Right lung (tissue), 10 donors: Measurements from ENCODE around the gene CHST1. TPM values are rescaled to one million over a fixed set of nuclear protein-coding genes. Genes with fewer than 3 reads are reported as not detected.

Experiments
- DNase-seq, 2 donors: peaks; one replicate each; pipeline ENCODE4 v3.0.0-alpha.2; 2013
- long read RNA-seq, 8 donors: transcript quantifications; one replicate each; lab custom pipeline, GENCODE V29; 2026
- polyA plus RNA-seq, 5 donors: library from polyadenylated mRNA; unstranded; fragments of 120-200 nt; gene quantifications; one replicate each; pipeline versions ENCODE4 v1.2.1 to v1.2.3, GENCODE V29; 2013; ENCODE audit warnings: inconsistent platforms in 1 of 5, low replicate concordance in 1 of 5; ENCODE audit not compliant: insufficient read length in 5 of 5, insufficient read depth in 1 of 5

Gene CHST1, protein sequence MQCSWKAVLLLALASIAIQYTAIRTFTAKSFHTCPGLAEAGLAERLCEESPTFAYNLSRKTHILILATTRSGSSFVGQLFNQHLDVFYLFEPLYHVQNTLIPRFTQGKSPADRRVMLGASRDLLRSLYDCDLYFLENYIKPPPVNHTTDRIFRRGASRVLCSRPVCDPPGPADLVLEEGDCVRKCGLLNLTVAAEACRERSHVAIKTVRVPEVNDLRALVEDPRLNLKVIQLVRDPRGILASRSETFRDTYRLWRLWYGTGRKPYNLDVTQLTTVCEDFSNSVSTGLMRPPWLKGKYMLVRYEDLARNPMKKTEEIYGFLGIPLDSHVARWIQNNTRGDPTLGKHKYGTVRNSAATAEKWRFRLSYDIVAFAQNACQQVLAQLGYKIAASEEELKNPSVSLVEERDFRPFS
- 1 to 10 TPM; 4.2 to 7.3 (median 5.6) TPM for polyA plus RNA-seq
- long read RNA-seq, donor 1, partial matches to known transcripts: 0 of 2 reads
- long read RNA-seq, donor 1, other reads (novel, unspliced or antisense): 0 of 2 reads
- long read RNA-seq, donor 2, partial matches to known transcripts: 0 of 3 reads
- long read RNA-seq, donor 2, other reads (novel, unspliced or antisense): 0 of 3 reads
- long read RNA-seq, donor 3, partial matches to known transcripts: 0 of 2 reads
- long read RNA-seq, donor 3, other reads (novel, unspliced or antisense): 0 of 2 reads
- long read RNA-seq, donor 4, partial matches to known transcripts: 0 of 3 reads
- long read RNA-seq, donor 4, other reads (novel, unspliced or antisense): 0 of 3 reads
- long read RNA-seq, donor 5, partial matches to known transcripts: 0 of 3 reads
- long read RNA-seq, donor 5, other reads (novel, unspliced or antisense): 0 of 3 reads
- long read RNA-seq, donor 6, partial matches to known transcripts: 0 of 3 reads
- long read RNA-seq, donor 6, other reads (novel, unspliced or antisense): 0 of 3 reads
- long read RNA-seq, donor 7, partial matches to known transcripts: 0 of 1 reads
- long read RNA-seq, donor 7, other reads (novel, unspliced or antisense): 0 of 1 reads
- long read RNA-seq, donor 8, partial matches to known transcripts: 0 of 1 reads
- long read RNA-seq, donor 8, other reads (novel, unspliced or antisense): 0 of 1 reads

DNA sequence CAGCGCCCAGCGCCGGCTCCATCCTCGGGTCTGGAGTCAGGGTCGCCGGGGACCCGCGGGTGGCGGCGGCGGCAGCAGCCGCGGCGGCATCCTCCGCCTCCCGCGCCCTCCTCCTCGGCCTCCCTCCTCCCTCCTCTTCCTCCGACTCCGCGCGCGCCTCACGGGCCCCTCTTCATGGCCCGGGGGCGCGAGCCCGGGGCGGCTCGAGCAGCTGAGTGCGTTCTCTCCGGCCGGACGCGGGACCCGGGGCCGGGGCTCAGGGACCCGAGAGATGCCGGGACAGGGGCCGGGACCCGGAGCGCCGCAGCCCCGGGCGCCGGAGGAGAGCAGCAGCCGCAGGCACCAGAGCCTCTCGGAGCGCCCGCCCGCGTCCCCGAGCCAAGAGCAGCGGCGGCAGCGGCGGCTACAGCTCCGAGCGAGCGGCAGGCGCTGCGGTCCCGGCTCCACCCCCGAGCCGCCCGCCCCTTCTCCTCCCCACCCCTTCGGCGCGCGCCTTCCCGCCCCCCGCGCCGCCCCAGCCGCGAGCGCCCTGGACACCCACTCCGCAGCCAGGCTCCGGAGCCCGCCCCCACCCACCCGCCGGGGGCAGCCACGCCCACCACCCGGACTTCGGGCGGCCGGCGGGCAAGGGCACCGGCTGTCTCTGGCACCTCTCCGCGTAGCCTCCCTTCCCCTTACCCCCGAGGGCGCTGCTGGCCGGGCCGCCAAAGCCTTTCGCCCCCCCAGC is at the start of gene CHST1:
TSS of gene CHST1 (minus strand) at position 417 of the 727 bp plus-strand sequence. CDS start 14,699 bp downstream, outside the sequence.
- DNase-seq: no peak

DNA sequence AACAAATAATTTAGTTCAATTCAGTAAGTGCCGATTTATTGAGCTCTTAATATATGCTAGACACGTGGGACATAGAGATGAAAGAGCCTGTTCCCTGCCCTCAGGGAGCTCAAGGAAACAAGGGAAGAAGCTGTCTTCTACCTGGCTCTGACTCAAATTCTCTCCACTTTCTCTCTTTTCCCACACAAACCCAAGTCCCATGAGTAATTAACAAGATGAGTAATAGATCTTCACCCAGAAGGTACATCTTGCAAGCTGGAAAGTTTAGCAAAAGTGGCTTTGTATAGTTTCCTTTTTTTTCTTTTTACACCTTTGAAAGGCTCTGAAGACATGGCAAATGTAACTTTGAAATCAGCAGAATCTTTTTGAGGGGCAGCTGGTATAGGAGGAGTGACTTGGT is 48.2 kb upstream of the CHST1 start:
- DNase-seq: no peak

DNA sequence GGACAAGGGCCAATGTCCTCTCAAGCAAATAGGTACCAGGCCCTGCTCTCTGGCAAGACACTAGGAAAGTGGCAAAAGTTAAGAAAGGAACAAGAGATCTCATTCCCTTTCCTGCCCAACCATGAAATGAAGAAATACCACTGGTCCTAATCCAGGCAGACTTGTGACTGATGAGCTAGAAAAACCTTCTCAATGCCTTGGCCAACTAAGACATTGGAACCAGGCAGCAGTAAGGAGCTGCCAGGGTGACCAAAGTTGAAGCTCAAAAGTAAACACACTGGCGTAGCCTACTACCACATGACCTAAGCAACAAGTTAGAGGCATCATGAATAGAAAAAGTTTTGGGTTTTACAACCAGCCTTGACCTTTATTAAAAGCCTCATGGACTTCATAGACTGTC is 45.1 kb upstream of the CHST1 start:
- DNase-seq: no peak

- no peak for DNase-seq
Measured at GRCh38 chr11:45708887-45709663, 43.7 kb upstream of the CHST1 start.

- DNase-seq: no peak
Measured at GRCh38 chr11:45704635-45705034, 39.2 kb upstream of the CHST1 start.

DNA sequence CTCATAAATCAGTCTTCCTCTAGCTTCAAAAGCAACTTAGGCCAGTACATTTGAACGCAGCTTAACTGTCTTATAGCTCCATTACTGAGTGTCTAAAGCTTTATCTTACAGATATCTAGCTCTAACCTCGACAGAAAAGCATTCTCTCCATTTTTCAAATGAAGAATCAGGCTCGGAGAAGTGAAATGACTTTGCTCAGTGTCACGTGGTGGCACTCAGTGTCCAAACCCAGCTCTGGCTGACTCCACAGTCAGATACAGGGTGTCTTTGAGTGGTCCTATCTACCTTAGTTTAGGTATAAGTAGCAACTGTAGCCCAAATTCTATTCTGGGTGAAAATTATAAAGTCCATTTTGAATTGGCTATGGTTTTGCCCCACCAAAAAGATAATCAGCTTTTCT is 38.7 kb upstream of the CHST1 start:
- DNase-seq: no peak

DNA sequence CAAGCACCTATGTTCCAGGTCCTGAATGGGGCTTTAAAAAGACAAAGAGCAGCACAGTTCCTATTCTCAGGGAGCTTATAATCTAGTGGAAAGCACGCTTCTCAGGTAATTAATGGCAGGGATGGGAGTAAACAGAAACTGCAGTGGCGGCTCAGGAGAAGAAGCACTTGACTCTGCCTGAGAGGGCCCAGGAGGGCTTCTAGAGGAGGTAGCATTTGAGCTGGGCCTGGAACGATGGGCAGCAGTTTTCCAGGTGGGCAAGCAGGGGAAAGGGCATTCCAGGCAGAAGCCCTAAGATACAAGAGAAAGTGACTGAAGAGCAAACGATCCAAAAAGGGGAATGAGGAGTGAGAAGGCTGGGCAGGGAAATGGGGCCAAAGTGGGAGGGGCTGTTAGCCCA is 37.1 kb upstream of the CHST1 start:
- DNase-seq: no peak

GRCh38 chr11:45698777-45699497 is 33.5 kb upstream of the CHST1 start:
- DNase-seq: no peak

DNA sequence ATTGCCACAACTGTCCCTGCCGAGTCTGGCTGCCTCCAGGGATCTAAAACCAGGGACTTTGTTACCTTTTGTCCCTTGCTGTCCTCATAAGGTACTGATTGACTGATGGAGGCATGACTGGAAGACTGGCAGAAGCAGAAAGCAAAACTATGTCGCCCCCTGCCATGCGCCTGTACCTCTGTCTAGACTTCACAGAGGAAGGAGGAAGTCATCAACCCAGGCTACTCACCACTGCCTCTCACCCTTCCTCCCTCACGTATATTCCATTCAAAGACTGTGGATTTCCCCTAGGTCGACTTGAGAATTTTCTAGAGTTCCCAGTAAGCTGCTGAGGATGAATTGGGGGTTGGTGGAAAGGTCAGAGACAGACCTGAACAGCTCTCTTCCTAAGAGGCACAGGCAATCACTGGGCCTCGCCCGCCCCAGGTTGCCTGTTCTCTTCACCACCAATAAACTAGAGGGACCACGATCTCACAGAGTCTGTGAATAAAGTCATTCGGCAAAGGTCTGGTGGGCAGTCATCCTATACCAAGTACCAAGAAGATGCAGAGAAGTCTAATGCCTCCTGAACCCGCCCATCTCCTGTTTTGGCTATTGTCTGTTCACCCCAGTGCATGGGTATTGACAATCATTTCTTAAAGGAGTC is 27.5 kb upstream of the CHST1 start:
- no peak for DNase-seq

DNA sequence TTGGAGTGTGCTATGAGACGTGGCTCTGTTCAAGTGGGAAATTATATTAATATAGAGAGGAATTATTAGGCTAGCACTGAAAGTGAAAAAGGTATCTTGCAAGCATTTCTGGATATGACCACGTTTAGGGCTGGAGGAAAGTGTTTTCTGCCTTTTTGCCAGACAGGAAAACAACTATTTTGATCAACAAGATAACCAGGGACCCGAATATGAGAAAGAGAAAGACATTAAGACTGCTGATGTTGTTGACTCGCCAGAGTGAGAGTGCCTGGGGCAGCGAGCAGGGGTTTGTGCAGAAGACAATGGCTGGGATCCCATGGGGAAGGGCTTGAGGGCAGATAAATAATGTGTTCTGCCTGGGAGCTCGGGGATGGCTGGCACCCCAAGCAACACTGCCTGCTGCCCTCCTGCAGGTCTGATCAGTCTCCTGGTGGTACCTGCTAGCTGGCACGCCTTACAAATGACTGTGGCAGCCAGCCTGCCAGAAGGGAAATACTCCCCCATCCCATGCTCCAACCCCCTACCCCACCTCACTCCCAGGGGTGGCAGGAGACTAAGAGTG is 23.1 kb upstream of the CHST1 start:
- DNase-seq: no peak

DNA sequence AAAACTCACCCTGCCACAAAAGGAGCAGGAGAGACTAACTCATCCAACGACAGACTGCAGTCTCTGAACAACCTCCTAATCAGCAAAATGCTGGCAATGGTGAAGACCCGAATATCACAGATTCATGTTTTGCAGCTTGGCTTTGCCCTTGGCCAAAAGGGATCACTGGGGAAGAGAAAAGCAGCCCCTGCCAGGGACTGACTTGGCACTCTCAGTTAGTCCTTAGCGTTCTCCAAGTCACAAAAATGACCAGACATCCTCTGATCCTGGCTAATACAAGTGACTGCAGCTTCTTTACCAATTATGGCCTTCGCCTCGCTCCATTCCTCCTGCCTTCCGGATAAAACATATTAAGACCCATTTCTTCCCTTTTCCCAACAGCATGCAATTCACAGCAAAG is 22.4 kb upstream of the CHST1 start:
- no peak for DNase-seq

- DNase-seq: no peak
Measured at GRCh38 chr11:45685964-45686537, 20.6 kb upstream of the CHST1 start.

DNA sequence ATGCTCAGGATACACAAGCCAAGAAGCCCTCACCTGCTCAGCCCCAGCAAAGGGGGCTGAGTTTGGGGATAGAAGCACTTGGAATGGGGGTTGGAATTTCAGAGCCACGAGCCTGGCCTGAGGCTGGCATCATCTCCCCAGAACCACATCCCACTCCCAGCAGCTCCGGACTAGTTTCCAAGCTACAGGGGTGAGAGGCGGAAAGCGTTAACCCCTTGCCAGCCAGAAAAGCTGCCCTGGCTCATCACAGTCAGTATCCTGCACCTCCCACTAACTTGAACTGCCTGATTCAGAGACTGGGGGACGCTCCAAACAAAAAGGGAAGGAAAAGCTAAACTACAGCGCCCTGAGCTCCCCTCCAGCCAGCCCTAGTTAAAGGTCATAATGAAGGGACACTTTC is 19.0 kb upstream of the CHST1 start:
- no peak for DNase-seq

- DNase-seq: no peak
Measured at GRCh38 chr11:45683271-45684058, 18.0 kb upstream of the CHST1 start.

DNA sequence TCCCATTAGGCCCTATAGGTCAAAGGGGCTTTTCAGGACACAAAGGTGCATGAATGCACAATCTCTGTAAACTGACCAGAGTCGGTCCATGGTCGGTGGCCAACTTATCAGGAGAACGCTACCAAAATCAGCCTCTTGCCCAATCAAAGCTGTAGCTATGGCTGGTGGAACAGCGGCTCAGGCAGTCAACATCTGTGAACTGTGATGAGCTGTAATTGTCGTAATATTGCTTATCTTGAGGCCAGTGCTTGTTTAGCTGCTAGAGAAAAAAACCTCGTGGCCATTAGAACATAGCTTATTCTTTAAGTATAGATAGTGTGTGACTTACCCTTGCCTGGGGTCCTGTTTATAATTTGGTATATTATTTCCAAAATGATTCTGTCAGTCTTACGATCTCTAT is 14.4 kb upstream of the CHST1 start:
- DNase-seq: no peak

DNA sequence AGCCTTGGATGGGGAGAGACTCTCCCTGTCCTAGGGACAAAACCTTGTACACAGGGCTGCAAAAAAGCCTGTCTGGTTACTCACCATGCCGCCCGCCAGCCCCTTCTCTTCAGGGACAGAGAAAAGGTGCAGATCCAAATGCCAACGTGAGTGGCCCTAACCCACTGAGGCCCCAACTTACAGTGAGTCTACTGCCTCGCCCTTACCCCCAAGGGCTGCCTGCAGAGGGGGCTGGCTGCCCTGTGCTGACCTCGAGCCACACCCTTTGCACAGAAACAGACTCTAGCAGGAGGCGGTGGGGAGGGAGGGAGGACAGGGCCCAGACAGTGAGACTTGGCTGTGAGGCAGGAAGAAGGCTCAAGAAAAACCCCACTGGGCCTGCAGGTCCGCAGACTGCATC is 13.6 kb upstream of the CHST1 start:
- no peak for DNase-seq

DNA sequence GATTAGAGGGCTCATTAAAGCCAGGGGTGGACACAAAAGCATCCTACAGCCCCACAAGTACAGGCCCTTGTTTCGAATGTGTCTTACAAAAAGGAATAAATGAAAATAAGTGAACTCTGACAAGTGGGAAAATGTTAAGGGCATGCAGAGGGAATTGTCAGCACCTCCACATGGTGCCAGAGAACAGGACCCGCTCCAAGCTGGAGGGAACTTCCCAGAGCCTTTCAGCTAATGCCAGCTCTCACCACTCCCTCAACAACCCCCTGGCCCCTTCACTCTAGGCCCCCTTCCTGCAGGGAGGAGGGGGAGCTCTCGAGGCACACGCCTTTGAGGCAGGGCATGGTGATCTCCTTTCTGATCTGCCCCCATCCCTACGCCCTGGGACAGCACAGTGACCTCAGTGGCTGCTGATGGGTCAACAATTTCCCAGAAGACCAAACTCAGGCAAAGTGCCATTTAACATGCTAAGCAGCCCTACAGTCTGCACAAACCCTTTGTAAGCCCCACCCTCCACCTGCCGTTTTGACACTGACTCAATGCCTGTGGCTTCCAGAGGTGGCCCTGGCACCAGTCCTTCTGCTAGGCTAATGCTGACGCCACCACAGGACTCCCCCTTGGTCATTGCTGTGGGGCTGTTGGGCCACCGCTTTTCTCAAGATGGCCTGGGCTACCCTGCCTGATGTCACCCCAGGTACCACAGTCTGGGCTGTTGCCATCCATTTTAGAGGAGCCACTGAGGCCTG is 12.5 kb upstream of the CHST1 start:
- no peak for DNase-seq
